GM12801 (cell line): ENCODE data around the gene MAPK9.

ENCODE experiments used
- CTCF ChIP-seq: IDR thresholded peaks from one replicate; pipeline ENCODE4 v1.5.1; 2011; ENCODE audit warnings: control low read depth; ENCODE audit not compliant: insufficient read length; ENCODE audit errors: extremely low read depth

Gene MAPK9

GRCh38 chr5:180297587-180298282 lies 5.9 kb upstream of the MAPK9 start:
- no peak for TF ChIP-seq CTCF

DNA sequence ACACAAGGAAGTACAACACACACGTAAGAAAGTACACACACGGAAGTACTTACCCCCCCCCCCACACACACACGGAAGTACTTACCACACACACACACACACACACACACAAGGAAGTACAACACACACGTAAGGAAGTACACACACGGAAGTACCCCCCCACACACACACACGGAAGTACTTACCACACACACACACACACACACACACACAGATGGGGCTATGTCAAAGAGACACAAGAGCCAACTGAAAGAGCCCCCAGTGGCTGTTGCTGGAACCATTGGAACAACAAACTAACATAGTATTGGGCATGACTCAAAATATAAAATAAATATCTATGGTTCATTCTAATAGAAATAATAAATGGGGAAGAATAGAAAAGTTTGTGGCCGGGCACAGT lies 4.9 kb upstream of the MAPK9 start:
- no peak for TF ChIP-seq CTCF

DNA sequence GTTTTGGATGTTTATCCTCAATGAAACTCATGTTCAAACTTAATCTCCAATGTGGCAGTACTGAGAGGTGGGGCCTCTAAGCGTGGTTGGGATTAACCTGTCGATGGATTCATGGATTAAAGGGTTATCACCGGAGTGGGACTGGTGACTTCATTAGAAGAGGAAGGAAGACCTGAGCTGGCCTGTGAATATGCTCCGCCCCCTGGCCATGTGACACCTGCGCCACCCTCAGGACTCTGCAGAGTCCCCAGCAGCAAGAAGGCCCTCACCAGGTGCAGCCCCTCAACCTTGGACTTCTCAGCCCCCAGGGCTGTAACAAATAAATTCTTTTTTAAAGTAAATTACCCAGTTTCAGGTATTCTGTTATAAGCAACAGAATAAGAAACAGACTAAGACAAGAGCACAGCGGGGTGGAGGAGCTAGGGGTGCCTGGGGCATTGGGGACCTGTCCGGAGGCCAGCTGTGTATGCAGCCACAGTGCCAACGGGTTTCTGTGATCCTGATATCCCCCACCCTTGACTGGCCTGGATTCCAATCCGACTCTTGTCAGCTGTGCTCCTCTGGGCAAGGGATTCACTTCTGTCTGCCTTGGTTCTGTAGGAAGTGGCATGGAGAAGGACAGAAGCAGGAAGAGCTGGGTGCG lies 3.2 kb upstream of the MAPK9 start:
- TF ChIP-seq CTCF, result no peak

DNA sequence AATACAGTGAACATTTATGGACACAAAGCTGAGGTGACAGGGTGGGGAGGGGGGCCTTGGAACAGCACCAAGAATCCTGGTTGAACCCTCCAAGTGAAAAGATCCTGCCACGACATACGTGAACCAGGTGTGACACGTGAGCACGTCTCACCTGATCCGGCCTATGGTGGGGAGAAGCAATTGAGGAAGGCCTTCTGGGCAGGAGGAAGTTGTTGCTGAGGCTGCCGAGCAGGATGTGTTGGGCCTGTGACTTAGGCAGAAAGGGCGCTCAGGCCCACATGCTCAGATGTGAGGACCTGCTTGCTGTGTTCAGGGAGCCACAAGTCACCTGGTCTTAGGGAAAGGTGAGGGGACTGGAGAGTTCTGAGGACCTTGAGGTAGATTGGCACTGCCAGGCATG lies 2.5 kb upstream of the MAPK9 start:
- no peak for TF ChIP-seq CTCF

DNA sequence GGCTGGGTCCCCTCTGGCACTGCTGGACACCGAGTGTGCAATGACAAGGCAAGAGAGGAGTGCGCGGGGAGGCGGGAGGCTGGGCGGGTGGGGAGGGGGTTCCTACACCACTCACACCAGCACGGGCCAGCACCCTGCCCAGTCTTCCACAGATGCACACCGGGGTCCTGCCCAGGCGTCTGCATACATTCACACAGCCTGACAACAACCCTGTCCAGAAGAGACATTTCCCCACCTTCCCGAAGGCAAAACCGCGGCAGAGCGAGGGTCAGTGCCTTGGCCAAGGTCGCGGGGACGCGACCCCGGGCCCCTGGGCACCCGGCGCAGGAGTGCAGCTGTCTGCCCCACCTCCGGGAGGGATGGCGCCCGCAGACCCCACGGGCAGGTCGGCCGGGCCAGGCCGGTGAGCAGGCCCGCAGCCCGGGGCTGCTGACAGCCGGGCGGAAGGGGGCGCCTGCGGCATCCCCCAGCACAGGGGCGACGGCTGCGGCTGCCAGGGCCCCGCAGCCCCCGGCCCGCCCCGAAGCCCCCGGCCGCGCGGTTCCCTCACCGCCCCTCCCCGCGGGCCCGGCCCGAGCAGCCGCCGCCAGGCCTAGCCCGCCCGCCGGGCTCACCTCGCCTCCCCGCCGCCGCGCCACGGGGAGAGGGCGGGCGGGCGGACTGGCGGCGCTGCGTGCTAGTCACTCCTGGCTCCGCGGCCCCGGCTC lies 496 bp downstream of the MAPK9 start:
- no peak for TF ChIP-seq CTCF

- no peak for TF ChIP-seq CTCF
Observed at GRCh38 chr5:180290568-180291233, 1.2 kb downstream of the MAPK9 start.

DNA sequence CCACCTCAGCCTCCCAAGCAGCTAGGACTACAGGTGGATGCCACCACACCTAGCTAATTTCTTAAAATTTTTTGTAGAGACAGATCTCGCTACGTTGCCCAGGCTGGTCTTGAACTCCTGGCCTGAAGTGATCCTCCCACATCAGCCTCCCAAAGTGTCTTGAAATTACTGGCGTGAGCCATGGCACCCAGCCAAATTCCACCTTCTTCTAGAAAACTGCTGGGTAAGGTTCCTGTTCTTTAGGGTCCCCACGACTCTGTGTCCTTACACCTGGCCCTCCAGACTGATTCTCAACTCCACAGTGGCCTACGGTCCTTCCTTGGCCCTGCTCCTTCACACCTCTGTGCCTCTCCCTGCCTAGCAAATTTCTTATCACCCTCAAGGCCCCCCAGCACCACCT lies 1.9 kb downstream of the MAPK9 start:
- TF ChIP-seq CTCF, result no peak
